Stimulated activated CD8-positive, alpha-beta memory T cell treated with anti-CD3 and anti-CD28 coated beads, Interleukin-4, amount 100 ng/mL, for 24 hours (primary cell): ENCODE results near the gene RPA3.
"Not testable (repeated sequence)": the region's sequence is repeated elsewhere in the genome, so short reads cannot be mapped to it uniquely, and the experiment has no call there.

ENCODE experiments used
- DNase-seq: peaks from one replicate; pipeline ENCODE4 v3.0.0-alpha.2; 2020; ENCODE audit warnings: low read depth

The RPA3 gene

DNA sequence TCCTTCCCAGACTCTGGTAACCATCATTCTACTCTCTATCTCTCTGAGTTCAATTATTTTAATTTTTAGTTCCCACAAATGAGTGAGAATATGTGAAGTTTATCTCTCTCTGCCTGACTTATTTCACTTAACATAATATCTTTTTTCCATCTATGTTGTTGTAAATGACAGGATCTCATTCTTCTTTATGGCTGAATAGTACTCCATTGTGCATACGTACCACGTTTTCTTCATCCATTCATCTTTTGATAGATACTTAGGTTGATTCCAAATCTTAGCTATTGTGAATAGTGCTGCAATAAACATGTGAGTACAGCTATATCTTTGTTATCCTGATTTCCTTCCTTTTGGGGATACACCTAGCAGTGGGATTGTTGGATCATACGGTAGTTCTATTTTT is 23.9 kb downstream of the RPA3 start:
- no peak for DNase-seq

DNA sequence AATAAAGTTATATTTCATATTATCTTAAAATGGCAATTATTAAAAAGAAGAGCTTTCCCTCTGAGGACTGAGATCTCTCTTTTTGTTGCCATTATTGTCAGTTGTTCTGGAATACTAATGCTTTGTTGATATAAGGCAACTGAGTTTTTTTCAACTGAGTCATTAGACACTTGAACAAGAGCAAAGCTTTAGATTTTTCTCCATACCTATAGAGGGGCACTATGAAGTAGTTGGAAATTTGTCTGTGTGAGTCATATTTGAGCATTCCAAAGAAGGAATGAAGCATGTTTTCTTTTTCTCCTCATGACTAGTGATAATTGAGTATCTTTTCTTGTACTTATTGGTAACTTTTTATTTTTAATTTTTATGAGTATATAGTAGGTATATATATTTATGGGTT is 24.5 kb downstream of the RPA3 start:
- DNase-seq: no peak

DNA sequence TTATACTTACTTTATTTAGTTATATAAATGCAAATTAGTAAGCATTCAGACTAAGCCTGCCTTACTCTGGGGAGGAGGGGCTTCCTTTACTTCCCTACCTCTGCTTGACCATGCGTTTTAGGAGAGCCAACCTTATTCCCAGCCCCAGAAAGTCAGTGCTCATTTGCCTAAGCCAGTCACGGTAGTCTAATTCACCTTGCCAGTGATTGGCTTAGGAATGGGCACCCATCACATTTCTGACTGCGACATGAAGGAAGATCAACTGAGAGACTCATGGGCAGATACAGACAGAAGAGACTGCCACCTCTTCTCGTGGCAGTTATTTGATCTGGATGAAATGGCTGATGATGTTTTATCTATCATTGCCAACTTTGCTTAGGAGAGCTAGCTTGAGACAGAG is 29.5 kb downstream of the RPA3 start:
- no peak for DNase-seq

DNA sequence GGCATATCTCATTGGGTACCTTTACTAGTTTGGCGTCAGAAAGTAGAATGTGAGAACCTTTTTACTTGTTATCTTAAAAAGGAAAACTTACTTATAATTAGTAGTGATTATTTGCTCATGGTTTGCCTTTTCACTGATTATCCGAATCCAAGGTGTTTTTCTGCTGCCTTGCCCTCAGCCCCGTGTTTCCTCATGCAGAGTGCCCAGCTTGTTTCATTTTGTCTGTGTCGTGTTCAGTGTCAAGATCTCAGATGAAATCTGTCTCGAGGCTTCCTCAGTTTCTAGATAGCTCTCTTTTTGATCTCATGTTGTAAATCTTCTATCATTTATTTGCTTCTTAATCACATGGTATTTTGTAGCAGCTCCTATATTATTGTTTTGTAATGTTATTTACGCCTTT is 30.1 kb downstream of the RPA3 start:
- DNase-seq: no peak

DNA sequence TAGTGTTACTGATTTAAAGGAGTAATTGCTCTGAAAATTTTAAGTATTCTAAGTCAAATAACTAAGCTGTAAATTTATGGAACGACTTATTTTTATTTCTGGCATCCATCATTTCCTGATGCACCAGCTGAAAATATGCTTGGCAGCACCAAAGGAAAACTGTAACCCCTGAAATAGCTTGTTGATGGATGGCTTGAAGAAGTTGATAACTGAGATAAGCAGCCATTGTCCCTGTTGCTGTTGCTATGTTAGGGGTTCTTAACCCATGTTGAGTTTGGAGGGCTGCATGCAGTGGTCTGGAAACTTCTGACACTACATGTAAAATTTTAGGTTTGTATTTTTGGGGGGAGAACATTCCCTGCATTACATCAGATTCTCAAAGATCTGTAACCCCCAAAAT is 30.6 kb downstream of the RPA3 start:
- DNase-seq: no peak

DNA sequence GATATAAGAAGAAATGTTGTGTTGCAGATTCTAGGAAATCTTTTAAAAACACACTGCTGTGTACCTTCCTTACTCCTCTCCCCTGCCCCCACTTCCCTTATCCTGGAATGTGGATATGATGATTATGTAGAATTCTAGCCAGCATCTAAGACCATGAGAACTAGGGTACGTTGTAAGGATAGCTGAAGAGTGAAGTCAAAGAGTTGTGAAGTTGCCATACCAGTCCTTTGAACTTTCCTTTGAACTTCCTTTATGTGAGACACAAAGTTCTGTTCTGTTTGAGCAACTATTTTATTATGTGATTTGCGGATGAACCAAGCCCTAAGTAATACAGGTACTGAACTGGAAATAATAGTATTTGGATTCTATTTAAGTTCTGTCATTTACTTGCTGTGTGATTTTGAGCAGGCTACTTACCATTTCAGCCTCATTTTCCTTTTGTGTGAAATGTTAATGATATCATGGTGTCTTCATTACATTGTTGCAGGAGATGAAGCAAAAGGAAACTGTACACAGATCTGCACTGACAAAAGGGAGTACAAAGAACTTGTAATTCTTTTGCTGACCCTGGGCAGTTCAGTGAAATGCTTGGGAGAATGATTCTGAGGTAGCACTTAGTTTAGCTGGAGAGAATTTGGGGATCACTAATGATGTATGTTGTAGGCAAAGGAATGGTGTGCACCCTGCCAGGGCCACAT is 31.4 kb downstream of the RPA3 start:
- no peak for DNase-seq

DNA sequence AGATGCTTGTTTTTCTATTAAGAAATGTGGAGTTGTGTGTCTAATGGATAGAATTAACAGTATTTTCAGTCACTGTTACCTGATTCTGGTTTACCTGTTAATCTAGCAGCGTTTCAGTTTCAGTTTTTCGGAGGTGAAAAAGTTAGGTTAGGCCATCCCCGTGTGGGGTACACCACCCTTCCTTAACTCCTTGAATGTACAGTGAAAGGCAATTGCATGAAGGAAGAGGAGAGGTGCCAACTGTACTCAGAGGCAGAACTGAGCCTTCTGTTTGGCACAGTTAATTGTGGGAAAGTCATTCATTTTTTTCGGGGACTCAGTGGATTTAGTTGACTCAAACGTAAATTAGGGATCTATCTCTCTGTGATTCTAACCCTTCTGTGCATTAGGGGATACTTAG is 35.5 kb downstream of the RPA3 start:
- DNase-seq: no peak

DNA sequence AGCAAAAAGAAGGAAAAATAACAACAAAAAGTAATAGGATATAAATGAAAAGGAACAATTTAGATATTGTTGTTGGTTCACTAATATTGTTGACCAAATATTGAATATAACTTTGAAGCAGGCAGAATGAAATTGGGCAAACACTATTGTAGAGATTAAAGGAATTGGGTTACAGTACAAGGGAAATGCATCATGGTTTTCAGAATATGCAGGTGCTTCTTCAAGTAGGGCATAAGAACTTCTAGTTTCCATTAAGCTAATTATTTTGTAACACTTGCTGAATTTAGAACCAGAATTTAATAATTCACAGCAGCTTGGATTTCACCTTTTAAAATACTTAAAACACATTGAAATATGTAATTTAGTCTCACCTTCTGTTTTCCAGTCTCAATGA is 36.5 kb downstream of the RPA3 start:
- DNase-seq: no peak

DNA sequence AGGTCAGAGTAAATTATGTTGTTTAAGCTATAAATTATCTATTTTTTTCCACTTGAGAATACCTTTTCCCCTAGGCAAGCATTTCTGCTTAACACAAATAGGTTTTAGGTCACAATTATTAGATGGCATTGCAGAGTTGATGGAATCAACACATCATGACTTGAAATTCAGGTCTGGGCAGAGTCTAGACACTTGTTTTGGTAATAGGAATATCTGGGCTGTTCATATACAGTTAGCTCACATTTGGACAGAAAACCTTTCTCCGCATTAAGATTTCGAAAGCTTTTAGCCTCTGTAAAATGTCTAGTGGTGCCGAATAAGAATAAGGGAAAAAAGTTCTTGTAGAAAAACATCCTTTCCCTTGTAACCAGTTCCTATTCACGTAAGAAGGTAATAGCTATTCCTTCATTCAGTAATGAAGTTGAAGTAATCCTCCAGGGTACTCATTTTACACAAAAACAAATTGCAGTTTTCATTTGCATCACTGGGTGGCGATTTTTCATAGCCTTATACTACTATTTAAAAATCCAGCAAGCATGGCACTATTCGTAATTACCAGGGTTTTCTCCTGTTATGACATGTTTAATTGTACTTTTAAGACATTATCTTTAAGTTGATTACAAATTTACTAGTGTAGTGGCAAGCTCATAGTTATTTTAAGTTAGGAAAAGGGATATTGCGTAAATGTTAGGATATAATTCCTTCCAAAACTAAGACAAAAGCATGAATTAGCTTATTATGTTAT is 37.0 kb downstream of the RPA3 start:
- DNase-seq: peak; percentile 7

DNA sequence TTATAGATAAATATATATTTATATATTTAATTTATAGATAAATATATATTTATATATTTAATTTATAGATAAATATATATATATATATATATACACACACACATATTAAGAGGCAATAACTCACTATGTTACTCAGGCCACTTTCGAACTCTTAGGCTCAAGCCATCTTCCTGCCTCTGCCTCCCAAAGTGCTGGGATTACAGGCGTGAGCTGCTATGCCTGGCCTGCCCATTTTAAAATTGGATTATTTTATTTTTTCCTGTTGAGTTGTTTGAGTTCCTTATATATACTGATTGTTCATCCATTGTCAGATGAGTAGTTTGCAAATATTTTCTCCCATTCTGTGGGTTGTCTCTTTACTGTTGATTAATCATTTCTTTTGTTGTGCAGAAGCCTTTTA is 38.8 kb downstream of the RPA3 start:
- DNase-seq: not testable (repeated sequence)

DNA sequence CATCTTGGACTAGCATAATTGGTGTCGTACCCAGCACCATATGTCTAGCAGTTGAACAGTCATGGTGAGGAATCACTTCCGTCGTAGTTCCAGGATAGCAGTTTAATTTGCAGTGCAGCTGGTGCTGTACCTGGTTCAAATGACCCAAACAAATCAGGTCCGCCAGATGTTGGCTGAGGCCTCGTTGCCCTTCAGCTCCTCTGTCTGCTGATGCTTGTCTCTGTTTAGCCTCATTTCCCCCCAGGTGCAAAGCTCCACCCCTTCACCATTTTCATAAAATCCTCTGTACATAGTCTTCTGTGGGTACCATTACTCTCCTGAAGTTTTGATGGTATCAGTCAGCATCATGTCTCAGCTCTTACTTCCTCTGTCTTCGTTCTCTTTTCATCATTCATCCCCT is 42.7 kb downstream of the RPA3 start:
- DNase-seq: no peak

DNA sequence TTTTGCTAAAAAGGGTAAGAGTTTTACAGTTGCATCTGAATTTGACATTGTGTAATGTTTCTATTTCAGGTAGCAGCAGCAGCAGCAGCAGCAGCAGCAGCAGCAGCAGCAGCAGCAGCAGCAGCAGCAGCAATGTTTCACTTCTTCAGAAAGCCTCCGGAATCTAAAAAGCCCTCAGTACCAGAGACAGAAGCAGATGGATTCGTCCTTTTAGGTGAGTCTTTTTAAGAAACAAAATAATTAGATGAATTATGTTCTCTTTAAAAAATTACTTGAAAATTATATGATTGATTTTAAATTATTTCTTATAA is 45.2 kb downstream of the RPA3 start:
- no peak for DNase-seq

DNA sequence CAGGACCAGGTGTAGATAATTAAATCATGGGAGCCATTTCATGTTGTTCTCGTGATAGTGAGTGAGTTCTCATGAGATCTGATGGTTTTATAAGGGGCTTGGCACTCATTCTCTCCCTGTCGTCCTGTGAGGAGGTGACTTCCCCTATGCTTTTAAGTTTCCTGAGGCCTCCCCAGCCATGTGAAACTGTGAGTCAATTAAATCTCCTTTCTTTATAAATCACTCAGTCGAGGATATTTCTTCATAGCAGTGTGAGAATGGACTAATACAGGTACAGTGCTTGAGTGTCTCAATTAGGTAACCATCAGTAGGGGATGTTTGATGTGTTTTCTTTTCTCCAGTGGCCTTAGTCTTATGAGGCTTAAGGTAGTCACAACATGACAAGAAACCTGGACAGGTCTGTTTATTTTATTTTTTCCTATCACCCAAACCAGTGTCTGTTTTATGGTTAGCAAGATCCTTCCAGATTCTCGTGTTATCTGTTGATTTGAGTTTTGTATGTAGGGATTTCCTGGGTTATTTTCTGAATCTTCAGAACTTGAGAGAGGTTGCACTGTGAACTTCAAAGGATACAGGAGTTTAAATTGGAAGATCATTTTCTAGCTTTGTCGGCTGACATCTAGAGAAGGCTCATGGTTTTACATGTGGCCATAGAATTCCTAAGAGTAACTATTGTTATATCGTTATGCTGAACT is 45.7 kb downstream of the RPA3 start:
- DNase-seq: no peak

DNA sequence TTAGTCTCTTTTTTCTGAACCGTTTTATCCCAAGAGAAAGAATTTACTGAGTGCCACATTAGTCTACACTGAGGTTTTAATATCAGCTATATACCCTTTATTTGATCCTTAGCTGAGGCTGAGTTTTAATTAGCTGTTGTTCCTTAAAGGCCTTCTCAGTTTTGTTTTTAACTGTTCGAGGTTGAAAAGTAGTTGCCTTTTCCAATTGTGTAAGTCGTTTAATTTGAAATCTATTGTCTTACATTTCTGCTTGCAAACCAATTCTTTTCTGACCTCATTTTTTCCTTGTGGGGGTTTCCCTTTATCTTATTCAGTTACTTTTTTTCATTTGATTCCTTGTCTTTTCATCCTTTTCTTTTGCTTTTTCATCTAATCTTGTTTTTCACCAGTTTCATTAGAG is 47.0 kb downstream of the RPA3 start:
- DNase-seq: no peak

DNA sequence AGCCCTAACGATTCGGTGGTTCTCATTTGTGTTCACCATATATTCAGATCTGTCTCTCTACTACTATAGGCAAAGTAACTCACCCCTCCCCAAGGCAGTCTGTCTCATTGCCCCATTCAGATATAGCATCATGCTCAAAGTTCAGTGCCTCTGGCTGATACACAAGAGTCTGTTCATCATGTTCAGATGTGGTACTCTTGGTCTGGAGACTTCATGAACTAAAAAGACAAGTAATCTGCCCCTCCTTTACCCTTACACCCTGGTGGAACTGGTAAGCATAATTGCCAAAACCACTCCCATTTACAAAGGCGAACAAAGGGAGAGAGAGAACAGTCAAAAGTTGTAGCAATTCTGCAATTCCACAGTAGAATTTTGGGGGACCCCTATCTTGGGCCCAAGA is 47.9 kb downstream of the RPA3 start:
- DNase-seq: no peak

DNA sequence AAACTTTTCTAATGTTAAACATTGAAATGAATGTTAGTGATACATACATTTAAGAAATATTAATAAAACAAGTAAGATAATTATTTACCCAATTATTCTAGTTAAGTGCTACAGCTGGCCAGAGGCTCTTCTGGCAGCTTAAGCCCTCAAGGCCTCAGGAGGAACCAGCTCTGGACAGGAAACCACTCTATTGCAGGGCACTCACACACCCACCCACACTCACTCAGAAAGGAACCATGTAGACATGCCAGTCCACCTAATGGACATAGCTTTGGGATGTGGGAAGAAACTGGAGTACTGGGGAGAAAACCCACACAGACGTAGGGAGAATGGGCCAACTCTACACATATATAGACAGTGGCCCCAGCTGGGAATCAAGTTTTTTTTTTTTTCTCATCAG is 49.7 kb downstream of the RPA3 start:
- no peak for DNase-seq

DNA sequence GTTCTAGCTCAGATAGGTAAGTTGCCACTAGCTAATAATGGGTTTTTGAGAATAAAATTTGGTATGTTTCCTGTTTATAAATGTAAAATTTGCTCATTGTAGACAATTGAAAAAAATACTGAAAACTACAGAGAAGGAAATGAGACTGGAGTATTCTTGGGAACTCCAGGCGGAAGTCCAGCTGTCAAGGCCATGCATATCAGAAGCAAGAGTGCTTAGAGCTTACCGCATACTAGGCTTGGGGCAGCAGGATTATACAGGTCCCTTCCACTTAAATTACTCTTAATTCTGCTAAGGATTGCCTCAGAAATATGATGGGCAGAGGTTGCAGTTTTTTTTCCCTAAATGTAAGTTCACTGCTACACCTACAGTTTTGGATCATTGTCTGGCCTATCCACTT is 51.2 kb downstream of the RPA3 start:
- DNase-seq: no peak

DNA sequence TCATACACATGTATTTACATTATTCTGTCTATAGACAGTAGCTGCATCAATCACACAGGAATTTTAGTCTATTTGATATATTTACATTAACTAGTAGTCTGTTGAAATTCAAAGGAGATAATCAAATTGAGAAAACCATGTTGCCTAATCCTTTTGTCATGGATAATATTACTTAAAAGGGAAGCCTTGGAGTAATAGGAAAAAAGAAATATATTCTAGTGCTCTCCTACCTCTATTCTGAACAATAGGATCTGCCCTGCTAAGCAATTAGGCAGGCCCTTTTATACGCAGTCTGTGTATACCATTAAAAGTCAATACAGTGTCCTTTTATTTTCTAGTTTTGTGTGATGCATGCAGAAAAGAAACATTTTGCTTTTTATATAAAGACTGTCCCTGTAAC is 53.4 kb downstream of the RPA3 start:
- no peak for DNase-seq

DNA sequence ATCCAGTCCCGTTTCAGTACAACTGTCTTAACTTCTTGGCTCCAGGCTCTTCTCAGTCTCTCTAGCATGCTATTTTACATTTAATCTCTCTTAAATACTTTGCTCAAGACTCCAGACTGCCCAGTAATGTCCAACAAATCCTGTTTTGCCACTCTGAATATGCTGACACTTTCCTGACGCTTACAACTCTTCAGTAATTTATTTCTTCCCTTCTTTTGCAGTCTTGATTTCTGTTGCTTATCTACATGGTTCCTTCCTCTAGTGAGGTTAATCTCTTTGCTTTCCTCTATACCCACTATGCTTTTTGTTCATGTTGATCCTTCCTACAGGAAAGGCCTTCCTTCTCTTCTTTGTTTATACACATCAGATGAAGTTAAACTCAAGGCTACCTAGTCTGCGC is 54.1 kb downstream of the RPA3 start:
- no peak for DNase-seq

DNA sequence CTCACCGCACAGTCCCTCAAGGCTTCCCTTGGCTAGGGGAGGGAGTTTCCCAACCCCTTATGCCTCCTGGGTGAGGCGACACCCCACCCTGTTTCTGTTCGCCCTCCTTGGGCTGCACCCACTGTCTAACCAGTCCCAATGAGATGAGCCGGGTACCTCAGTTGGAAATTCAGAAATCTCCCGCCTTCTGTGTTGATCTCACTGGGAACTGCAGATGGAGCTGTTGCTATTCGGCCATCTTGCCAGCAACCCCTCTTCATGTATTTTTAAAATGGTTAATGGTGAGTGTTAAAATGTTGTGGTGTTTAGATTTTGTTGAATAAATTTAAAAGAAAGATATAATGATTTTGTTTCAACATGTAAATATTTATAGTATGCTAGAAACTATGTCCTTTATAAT is 55.9 kb downstream of the RPA3 start:
- DNase-seq: no peak

DNA sequence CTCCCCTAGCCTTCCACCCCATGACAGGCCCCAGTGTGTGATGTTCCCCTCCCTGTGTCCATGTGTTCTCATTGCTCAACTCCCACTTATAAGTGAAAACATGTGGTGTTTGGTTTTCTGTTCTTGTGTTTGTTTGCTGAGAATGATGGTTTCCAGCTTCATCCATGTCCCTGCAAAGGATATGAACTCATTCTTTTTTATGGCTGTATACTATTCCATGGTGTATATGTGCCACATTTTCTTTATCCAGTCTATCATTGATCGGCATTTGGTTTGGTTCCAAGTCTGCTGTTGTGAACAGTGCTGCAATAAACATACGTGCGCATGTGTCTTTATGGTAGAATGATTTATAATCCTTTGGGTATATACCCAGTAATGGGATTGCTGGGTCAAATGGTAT is 61.9 kb downstream of the RPA3 start:
- DNase-seq: not testable (repeated sequence)

DNA sequence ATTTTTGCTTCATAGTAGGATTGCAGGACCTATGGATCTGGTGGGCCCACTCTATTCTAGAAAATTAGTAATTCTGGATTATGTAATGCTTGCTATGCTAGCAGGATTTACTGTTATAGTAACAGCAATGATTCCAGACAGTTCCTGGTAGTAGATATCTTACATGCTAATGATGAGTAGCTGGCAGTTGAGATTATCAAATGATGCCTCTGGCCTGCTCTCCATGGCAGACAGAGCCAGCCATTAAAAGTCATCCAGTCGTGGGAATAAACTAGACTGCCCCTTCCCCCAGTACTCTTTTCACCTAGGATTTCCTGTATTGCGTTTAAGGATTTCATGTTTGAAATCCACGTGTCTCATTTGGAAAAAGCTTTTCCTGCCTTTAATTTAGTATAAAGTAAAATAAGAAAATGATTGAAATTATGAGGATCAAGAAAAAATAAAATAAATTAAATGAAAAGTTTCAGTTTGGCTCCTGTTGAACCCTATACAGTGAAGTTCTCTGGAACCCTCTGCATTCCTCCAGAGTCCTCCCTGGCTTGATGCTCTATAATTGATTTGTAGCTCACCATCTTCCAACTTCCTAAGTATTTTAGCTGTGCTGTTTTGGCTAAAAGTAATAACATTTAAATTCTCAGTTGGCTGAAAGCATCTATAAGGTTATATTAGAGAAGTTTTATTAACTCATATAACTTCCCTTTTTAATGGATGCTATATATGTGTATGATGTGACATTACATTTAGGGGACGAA is 63.3 kb downstream of the RPA3 start:
- DNase-seq: no peak
